ENCODE results near the gene CRELD2. TPM values are rescaled to one million over a fixed set of nuclear protein-coding genes. Genes with fewer than 3 reads are reported as not detected.
A peak's percentile ranks its signal among the peaks of the same experiment; 100 is the strongest.

CRELD2 gene
- total and polyA plus RNA-seq, 2 of the 13 experiments (the other 11 are each of a cell fraction or from before 2014, with no cell fraction given): 17.2 to 44.7 TPM

- TF ChIP-seq, protein P1, sequence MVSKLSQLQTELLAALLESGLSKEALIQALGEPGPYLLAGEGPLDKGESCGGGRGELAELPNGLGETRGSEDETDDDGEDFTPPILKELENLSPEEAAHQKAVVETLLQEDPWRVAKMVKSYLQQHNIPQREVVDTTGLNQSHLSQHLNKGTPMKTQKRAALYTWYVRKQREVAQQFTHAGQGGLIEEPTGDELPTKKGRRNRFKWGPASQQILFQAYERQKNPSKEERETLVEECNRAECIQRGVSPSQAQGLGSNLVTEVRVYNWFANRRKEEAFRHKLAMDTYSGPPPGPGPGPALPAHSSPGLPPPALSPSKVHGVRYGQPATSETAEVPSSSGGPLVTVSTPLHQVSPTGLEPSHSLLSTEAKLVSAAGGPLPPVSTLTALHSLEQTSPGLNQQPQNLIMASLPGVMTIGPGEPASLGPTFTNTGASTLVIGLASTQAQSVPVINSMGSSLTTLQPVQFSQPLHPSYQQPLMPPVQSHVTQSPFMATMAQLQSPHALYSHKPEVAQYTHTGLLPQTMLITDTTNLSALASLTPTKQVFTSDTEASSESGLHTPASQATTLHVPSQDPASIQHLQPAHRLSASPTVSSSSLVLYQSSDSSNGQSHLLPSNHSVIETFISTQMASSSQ (IDR thresholded peaks at IDR 0.05; ENCODE audit: low read depth): peak; percentile 37; the same call in 1 of the 2 replicates
- TF ChIP-seq, protein P1 (CRISPR knock-in tag; IDR thresholded peaks at IDR 0.05; ENCODE audit: borderline replicate concordance): peak; percentile 78; the same call in 1 of the 2 replicates
- 0 out of 2 replicates have a peak, but pooled peaks have one; percentile 42 for TF ChIP-seq ZNF292 (CRISPR knock-in tag; IDR thresholded peaks at IDR 0.05; ENCODE audit: borderline replicate concordance, low read depth)
- peak; percentile 99 for TF ChIP-seq SAP130 (CRISPR knock-in tag; IDR thresholded peaks at IDR 0.05; ENCODE audit: low read depth)
- TF ChIP-seq ARNTL (CRISPR knock-in tag; IDR thresholded peaks at IDR 0.05): peak; percentile 99
- TF ChIP-seq HHEX (CRISPR knock-in tag; IDR thresholded peaks at IDR 0.05): no peak
- peak; percentile 100 for TF ChIP-seq FOSL2 (CRISPR knock-in tag; IDR thresholded peaks at IDR 0.05)
- peak; percentile 61; the same call in 1 of the 2 replicates for TF ChIP-seq ZNF768 (CRISPR knock-in tag; IDR thresholded peaks at IDR 0.05)
- peak; percentile 81 for TF ChIP-seq SIN3A (IDR thresholded peaks at IDR 0.05; ENCODE audit: borderline replicate concordance, low read depth, low read length)
- no peak for TF ChIP-seq CBX1 (IDR thresholded peaks at IDR 0.05; ENCODE audit: low read depth)
- peak; percentile 19; the same call in 1 of the 2 replicates for TF ChIP-seq SMAD9 (CRISPR knock-in tag; IDR thresholded peaks at IDR 0.05)
- TF ChIP-seq, protein P2, sequence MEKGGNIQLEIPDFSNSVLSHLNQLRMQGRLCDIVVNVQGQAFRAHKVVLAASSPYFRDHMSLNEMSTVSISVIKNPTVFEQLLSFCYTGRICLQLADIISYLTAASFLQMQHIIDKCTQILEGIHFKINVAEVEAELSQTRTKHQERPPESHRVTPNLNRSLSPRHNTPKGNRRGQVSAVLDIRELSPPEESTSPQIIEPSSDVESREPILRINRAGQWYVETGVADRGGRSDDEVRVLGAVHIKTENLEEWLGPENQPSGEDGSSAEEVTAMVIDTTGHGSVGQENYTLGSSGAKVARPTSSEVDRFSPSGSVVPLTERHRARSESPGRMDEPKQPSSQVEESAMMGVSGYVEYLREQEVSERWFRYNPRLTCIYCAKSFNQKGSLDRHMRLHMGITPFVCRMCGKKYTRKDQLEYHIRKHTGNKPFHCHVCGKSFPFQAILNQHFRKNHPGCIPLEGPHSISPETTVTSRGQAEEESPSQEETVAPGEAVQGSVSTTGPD (CRISPR knock-in tag; IDR thresholded peaks at IDR 0.05): no peak; the same call in 1 of the 2 replicates
- TF ChIP-seq, protein P3, sequence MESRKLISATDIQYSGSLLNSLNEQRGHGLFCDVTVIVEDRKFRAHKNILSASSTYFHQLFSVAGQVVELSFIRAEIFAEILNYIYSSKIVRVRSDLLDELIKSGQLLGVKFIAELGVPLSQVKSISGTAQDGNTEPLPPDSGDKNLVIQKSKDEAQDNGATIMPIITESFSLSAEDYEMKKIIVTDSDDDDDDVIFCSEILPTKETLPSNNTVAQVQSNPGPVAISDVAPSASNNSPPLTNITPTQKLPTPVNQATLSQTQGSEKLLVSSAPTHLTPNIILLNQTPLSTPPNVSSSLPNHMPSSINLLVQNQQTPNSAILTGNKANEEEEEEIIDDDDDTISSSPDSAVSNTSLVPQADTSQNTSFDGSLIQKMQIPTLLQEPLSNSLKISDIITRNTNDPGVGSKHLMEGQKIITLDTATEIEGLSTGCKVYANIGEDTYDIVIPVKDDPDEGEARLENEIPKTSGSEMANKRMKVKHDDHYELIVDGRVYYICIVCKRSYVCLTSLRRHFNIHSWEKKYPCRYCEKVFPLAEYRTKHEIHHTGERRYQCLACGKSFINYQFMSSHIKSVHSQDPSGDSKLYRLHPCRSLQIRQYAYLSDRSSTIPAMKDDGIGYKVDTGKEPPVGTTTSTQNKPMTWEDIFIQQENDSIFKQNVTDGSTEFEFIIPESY (CRISPR knock-in tag; IDR thresholded peaks at IDR 0.05): peak; percentile 76; the same call in 1 of the 2 replicates
- TF ChIP-seq TMF1 (CRISPR knock-in tag; IDR thresholded peaks at IDR 0.05; ENCODE audit: low read depth): no peak
- peak; percentile 67; the same call in 1 of the 2 replicates for TF ChIP-seq CHD2 (IDR thresholded peaks at IDR 0.05; ENCODE audit: low read depth, low read length)
- TF ChIP-seq ZNF749 (CRISPR knock-in tag; IDR thresholded peaks at IDR 0.05; ENCODE audit: borderline replicate concordance): 0 out of 2 replicates have a peak, but pooled peaks have one; percentile 65
- TF ChIP-seq, protein P4, sequence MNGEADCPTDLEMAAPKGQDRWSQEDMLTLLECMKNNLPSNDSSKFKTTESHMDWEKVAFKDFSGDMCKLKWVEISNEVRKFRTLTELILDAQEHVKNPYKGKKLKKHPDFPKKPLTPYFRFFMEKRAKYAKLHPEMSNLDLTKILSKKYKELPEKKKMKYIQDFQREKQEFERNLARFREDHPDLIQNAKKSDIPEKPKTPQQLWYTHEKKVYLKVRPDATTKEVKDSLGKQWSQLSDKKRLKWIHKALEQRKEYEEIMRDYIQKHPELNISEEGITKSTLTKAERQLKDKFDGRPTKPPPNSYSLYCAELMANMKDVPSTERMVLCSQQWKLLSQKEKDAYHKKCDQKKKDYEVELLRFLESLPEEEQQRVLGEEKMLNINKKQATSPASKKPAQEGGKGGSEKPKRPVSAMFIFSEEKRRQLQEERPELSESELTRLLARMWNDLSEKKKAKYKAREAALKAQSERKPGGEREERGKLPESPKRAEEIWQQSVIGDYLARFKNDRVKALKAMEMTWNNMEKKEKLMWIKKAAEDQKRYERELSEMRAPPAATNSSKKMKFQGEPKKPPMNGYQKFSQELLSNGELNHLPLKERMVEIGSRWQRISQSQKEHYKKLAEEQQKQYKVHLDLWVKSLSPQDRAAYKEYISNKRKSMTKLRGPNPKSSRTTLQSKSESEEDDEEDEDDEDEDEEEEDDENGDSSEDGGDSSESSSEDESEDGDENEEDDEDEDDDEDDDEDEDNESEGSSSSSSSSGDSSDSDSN (CRISPR knock-in tag; IDR thresholded peaks at IDR 0.05): no peak; the same call in 1 of the 2 replicates
- TF ChIP-seq SMYD3 (CRISPR knock-in tag; IDR thresholded peaks at IDR 0.05): no peak
- TF ChIP-seq RARG (CRISPR knock-in tag; IDR thresholded peaks at IDR 0.05; ENCODE audit: low read depth): no peak
- TF ChIP-seq ZNF143 (CRISPR knock-in tag; IDR thresholded peaks at IDR 0.05): 0 out of 2 replicates have a peak, but pooled peaks have one; percentile 11
Observed at GRCh38 chr22:49970528-49971231, 52.2 kb downstream of the CRELD2 start (continued).

Data from HepG2 (cell line).